Peyer's patch (tissue), 4 donors: ENCODE results near the gene NSMF.

Experiments
- POLR2A ChIP-seq, 2 donors: fragments of 450-650 bp; IDR thresholded peaks; one replicate each; pipeline ENCODE4 v1.5.1; 2017; ENCODE audit warnings: antibody characterized with exemption in 2 of 2, mild to moderate bottlenecking in 2 of 2, moderate library complexity in 2 of 2
- TF ChIP-seq, protein P1 (sequence below), 6 experiments: fragments of 450-650 bp in 4 of 6; fragments of 200-600 bp in 2 of 6; sonication (generic) in 1 of 6; IDR thresholded peaks; one replicate each; pipeline ENCODE4 v1.5.1; 2017 to 2019; ENCODE audit warnings: antibody characterized with exemption in 6 of 6, mild to moderate bottlenecking in 3 of 6, moderate library complexity in 1 of 6

DNA sequence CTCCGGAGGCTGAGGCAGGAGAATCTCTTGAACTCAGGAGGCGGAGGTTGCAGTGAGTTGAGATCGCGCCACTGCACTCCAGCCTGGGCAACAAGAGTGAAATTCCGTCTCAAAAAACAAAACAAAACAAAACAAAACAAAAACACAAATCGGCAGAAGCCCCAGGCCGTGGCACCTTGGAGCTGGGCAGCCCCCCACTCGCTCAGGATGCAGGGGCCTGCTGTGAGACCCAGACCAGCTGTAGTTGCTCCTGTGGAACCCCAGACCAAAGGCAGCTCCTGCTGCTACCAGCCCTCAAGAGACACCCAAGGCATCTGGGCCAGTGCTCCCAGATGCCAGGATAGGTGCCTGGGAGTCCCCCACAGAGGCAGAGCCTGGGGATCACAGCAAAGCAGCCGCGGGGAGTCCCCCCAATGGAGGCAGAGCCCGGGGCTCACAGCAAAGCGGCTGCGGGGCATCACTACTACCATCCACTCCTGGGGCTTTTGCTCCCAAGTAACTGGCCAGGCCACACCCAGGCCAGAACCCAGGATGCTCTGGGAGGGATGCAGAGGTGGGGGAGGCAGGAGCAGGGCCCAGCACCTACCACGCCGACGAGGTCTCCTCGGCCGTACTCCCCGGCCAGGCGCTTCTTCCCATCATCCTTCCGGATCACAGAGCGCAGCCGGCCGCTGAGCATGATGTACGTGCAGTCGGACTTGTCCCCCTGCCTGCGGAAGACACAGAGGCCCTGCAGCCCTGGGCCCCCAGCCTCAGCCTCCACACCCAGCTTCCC lies 37.7 kb upstream of the NSMF start:
- TF ChIP-seq, protein P1, sequence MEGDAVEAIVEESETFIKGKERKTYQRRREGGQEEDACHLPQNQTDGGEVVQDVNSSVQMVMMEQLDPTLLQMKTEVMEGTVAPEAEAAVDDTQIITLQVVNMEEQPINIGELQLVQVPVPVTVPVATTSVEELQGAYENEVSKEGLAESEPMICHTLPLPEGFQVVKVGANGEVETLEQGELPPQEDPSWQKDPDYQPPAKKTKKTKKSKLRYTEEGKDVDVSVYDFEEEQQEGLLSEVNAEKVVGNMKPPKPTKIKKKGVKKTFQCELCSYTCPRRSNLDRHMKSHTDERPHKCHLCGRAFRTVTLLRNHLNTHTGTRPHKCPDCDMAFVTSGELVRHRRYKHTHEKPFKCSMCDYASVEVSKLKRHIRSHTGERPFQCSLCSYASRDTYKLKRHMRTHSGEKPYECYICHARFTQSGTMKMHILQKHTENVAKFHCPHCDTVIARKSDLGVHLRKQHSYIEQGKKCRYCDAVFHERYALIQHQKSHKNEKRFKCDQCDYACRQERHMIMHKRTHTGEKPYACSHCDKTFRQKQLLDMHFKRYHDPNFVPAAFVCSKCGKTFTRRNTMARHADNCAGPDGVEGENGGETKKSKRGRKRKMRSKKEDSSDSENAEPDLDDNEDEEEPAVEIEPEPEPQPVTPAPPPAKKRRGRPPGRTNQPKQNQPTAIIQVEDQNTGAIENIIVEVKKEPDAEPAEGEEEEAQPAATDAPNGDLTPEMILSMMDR (IDR thresholded peaks at IDR 0.05): no peak
- TF ChIP-seq POLR2A (IDR thresholded peaks at IDR 0.05): no peak
